H1 (cell line): Measurements from ENCODE around the gene LEMD1. TPM values are rescaled to one million over a fixed set of nuclear protein-coding genes. Genes with fewer than 3 reads are reported as not detected.

ENCODE experiments used
- EZH2 ChIP-seq: fragments of 200-600 bp; sonication (generic); IDR thresholded peaks from 2 replicates; pipeline ENCODE4 v1.7.1; 2012; ENCODE audit warnings: low read depth, mild to moderate bottlenecking, moderate library complexity, low read length, inconsistent platforms; ENCODE audit not compliant: severe bottlenecking
- GTF2F1 ChIP-seq: IDR thresholded peaks from 2 replicates; pipeline ENCODE4 v1.6.1; 2012; ENCODE audit warnings: low read depth, low read length, improper control_type of control experiment, borderline replicate concordance
- HDAC2 ChIP-seq, 2 experiments: fragments of 300-600 bp in 1 of 2; sonication (generic) in 1 of 2; IDR thresholded peaks; 2 replicates each; pipeline ENCODE4 v1.6.1; 2011 to 2012; ENCODE audit warnings: low read depth in 2 of 2, low read length in 2 of 2, mild to moderate bottlenecking in 2 of 2, moderate library complexity in 2 of 2, borderline replicate concordance in 1 of 2, inconsistent platforms in 1 of 2
- KDM1A ChIP-seq: fragments of 200-600, 300-600 bp; sonication (generic); IDR thresholded peaks from 2 replicates; pipeline ENCODE4 v1.7.1; 2016; ENCODE audit warnings: mild to moderate bottlenecking, low read length, borderline replicate concordance
- MAFK ChIP-seq: IDR thresholded peaks from 2 replicates; pipeline ENCODE4 v1.6.1; 2012; ENCODE audit warnings: low read depth, mild to moderate bottlenecking, improper control_type of control experiment, low read length
- TAF7 ChIP-seq: optimal IDR thresholded peaks from 2 replicates; pipeline ENCODE3; 2011; ENCODE audit warnings: low read depth, mild to moderate bottlenecking, inconsistent platforms, low read length, moderate library complexity, borderline replicate concordance
- TBP ChIP-seq: IDR thresholded peaks from 2 replicates; pipeline ENCODE4 v1.6.1; 2011; ENCODE audit warnings: low read depth, low read length, improper control_type of control experiment
- ZNF274 ChIP-seq: IDR thresholded peaks from 2 replicates; pipeline ENCODE4 v1.7.0; 2012; ENCODE audit warnings: low read length, borderline replicate concordance; ENCODE audit errors: extremely low read depth
- polyA plus RNA-seq, 7 experiments: library from polyadenylated mRNA; depleted of rRNA in 3 of 7; stranded (reverse) in 5 of 7; unstranded in 2 of 7; fragments of >200 nt in 5 of 7; fragments of 200-250 nt in 2 of 7; gene quantifications; 1 replicate in 5 of 7; 2 replicates in 1 of 7; 4 replicates in 1 of 7; pipeline versions ENCODE4 v1.2.1 to v1.2.3, GENCODE V29; 2011 to 2013; ENCODE audit warnings: missing spikeins in 2 of 7, mixed read lengths in 2 of 7
- total RNA-seq: library from RNA; stranded (reverse); fragmentation: NEBNext Ultra II Directional; extraction: Animal tissue kit (Norgen Biotek cat#: 25700); gene quantifications from 2 replicates; pipeline ENCODE4 v1.2.1, GENCODE V29; 2021
- TF ChIP-seq, protein P1 (sequence below): IDR thresholded peaks from 2 replicates; pipeline ENCODE4 v1.6.1; 2012; ENCODE audit warnings: inconsistent platforms
- TF ChIP-seq, protein P2 (sequence below): fragments of 300-600 bp; sonication (generic); IDR thresholded peaks from 2 replicates; pipeline ENCODE4 v1.7.1; 2012; ENCODE audit warnings: low read length, moderate library complexity, mild to moderate bottlenecking, inconsistent platforms; ENCODE audit not compliant: insufficient replicate concordance

Gene LEMD1
- total and polyA plus RNA-seq, 2 of the 8 experiments (the other 6 are each of a cell fraction or from before 2014, with no cell fraction given) = 10.0 to 10.5 TPM

DNA sequence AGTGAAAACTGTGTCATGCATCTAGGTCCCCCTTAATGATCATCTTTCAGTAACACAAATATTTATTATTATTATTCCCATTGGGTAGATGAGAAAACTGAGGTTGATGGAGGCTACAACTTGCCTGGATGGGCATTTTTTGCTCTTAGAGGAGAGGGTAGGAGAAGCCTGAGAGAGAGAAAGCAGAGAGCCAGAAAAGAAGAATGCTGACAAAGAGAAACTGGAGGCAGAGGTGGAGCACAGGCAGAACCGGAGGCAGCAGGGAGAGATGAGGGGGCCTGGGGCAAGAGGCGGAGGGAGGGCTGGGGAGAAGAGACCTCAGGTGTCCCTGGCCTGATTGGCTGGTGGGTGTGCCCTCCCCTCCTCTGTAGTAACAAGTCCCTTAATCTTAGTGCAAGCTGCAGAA lies 29.9 kb upstream of the LEMD1 start (continued):
- TF ChIP-seq, protein P1, sequence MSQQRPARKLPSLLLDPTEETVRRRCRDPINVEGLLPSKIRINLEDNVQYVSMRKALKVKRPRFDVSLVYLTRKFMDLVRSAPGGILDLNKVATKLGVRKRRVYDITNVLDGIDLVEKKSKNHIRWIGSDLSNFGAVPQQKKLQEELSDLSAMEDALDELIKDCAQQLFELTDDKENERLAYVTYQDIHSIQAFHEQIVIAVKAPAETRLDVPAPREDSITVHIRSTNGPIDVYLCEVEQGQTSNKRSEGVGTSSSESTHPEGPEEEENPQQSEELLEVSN = no peak
- TF ChIP-seq, protein P2, sequence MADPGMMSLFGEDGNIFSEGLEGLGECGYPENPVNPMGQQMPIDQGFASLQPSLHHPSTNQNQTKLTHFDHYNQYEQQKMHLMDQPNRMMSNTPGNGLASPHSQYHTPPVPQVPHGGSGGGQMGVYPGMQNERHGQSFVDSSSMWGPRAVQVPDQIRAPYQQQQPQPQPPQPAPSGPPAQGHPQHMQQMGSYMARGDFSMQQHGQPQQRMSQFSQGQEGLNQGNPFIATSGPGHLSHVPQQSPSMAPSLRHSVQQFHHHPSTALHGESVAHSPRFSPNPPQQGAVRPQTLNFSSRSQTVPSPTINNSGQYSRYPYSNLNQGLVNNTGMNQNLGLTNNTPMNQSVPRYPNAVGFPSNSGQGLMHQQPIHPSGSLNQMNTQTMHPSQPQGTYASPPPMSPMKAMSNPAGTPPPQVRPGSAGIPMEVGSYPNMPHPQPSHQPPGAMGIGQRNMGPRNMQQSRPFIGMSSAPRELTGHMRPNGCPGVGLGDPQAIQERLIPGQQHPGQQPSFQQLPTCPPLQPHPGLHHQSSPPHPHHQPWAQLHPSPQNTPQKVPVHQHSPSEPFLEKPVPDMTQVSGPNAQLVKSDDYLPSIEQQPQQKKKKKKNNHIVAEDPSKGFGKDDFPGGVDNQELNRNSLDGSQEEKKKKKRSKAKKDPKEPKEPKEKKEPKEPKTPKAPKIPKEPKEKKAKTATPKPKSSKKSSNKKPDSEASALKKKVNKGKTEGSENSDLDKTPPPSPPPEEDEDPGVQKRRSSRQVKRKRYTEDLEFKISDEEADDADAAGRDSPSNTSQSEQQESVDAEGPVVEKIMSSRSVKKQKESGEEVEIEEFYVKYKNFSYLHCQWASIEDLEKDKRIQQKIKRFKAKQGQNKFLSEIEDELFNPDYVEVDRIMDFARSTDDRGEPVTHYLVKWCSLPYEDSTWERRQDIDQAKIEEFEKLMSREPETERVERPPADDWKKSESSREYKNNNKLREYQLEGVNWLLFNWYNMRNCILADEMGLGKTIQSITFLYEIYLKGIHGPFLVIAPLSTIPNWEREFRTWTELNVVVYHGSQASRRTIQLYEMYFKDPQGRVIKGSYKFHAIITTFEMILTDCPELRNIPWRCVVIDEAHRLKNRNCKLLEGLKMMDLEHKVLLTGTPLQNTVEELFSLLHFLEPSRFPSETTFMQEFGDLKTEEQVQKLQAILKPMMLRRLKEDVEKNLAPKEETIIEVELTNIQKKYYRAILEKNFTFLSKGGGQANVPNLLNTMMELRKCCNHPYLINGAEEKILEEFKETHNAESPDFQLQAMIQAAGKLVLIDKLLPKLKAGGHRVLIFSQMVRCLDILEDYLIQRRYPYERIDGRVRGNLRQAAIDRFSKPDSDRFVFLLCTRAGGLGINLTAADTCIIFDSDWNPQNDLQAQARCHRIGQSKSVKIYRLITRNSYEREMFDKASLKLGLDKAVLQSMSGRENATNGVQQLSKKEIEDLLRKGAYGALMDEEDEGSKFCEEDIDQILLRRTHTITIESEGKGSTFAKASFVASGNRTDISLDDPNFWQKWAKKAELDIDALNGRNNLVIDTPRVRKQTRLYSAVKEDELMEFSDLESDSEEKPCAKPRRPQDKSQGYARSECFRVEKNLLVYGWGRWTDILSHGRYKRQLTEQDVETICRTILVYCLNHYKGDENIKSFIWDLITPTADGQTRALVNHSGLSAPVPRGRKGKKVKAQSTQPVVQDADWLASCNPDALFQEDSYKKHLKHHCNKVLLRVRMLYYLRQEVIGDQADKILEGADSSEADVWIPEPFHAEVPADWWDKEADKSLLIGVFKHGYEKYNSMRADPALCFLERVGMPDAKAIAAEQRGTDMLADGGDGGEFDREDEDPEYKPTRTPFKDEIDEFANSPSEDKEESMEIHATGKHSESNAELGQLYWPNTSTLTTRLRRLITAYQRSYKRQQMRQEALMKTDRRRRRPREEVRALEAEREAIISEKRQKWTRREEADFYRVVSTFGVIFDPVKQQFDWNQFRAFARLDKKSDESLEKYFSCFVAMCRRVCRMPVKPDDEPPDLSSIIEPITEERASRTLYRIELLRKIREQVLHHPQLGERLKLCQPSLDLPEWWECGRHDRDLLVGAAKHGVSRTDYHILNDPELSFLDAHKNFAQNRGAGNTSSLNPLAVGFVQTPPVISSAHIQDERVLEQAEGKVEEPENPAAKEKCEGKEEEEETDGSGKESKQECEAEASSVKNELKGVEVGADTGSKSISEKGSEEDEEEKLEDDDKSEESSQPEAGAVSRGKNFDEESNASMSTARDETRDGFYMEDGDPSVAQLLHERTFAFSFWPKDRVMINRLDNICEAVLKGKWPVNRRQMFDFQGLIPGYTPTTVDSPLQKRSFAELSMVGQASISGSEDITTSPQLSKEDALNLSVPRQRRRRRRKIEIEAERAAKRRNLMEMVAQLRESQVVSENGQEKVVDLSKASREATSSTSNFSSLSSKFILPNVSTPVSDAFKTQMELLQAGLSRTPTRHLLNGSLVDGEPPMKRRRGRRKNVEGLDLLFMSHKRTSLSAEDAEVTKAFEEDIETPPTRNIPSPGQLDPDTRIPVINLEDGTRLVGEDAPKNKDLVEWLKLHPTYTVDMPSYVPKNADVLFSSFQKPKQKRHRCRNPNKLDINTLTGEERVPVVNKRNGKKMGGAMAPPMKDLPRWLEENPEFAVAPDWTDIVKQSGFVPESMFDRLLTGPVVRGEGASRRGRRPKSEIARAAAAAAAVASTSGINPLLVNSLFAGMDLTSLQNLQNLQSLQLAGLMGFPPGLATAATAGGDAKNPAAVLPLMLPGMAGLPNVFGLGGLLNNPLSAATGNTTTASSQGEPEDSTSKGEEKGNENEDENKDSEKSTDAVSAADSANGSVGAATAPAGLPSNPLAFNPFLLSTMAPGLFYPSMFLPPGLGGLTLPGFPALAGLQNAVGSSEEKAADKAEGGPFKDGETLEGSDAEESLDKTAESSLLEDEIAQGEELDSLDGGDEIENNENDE = no peak
- TF ChIP-seq MAFK (peak; percentile 42; the same call in 1 of the 2 replicates), KDM1A (no peak), TBP (0 out of 2 replicates have a peak, but pooled peaks have one; percentile 22), TAF7 (peak; percentile 6), HDAC2 (IDR thresholded peaks at IDR 0.05; ENCODE audit: borderline replicate concordance in 1 of 2, low read depth in 2 of 2, low read length in 2 of 2) (no peak), ZNF274 (no peak), EZH2 (no peak), GTF2F1 (no peak)
